ENCODE measurements around the gene ASIC3. TPM values are rescaled to one million over a fixed set of nuclear protein-coding genes. Genes with fewer than 3 reads are reported as not detected.

Gene ASIC3
- total RNA-seq: 1 to 10 TPM; 2.8 to 3.2 TPM

GRCh38 chr7:151047976-151048815, at the start of gene ASIC3:
Gene ASIC3 (plus strand): TSS chr7:151048531. CDS start chr7:151048886, 355 bp downstream.
- POLR2A ChIA-PET: interaction anchor here (0.6 kb wide), 1 partner anchor 1678 kb away, joined by 3 read pairs; no protein-coding TSS in a partner anchor
- Mint-ChIP-seq H3K4me3 (no peak within 1 kb of the TSS), H3K27me3 (ENCODE audit: low read depth) (peaks cover 12% of the 10 kb centered on the region), H3K9me3 (ENCODE audit: insufficient read depth) (no peaks in the 10 kb centered on the region), H3K4me1 (ENCODE audit: low read depth) (peaks cover 17% of the 10 kb centered on the region), H3K27ac (no peak within 1 kb of the TSS), H3K36me3 (ENCODE audit: low read depth) (peaks cover 3% of the 10 kb centered on the region)
- ATAC-seq (no peak), DNase-seq (no peak)
- CTCF ChIA-PET: interaction anchor here (0.6 kb wide), 1 partner anchor 62 kb away, joined by 3 read pairs; no protein-coding TSS in a partner anchor

- H3K36me3 Mint-ChIP-seq (ENCODE audit: low read depth): no peaks in the 10 kb centered on the region
- peaks cover 4% of the 10 kb centered on the region for H3K27me3 Mint-ChIP-seq (ENCODE audit: low read depth)
- ATAC-seq: no peak
- H3K9me3 Mint-ChIP-seq (ENCODE audit: insufficient read depth): no peaks in the 10 kb centered on the region
- no peak overlapping the region for H3K4me3 Mint-ChIP-seq
- H3K4me1 Mint-ChIP-seq (ENCODE audit: low read depth): peaks cover 34% of the 10 kb centered on the region
- CTCF ChIA-PET: no interaction called here
- POLR2A ChIA-PET: no interaction called here
- no peak overlapping the region for H3K27ac Mint-ChIP-seq
- DNase-seq: no peak
Measured at GRCh38 chr7:150999001-150999400, 49.3 kb upstream of the ASIC3 start.

GRCh38 chr7:150999497-151000230, 48.7 kb upstream of the ASIC3 start:
- DNase-seq: no peak
- H3K4me3 Mint-ChIP-seq: no peak overlapping the region
- H3K27me3 Mint-ChIP-seq (ENCODE audit: low read depth): peaks cover 4% of the 10 kb centered on the region
- no peak for ATAC-seq
- ChIA-PET POLR2A (no interaction called here), CTCF (no interaction called here)
- H3K27ac Mint-ChIP-seq: no peak overlapping the region
- H3K36me3 Mint-ChIP-seq (ENCODE audit: low read depth): no peaks in the 10 kb centered on the region
- no peaks in the 10 kb centered on the region for H3K9me3 Mint-ChIP-seq (ENCODE audit: insufficient read depth)
- peaks cover 28% of the 10 kb centered on the region for H3K4me1 Mint-ChIP-seq (ENCODE audit: low read depth)

- Mint-ChIP-seq H3K27ac (no peak overlapping the region), H3K9me3 (ENCODE audit: insufficient read depth) (no peaks in the 10 kb centered on the region), H3K36me3 (ENCODE audit: low read depth) (no peaks in the 10 kb centered on the region), H3K27me3 (ENCODE audit: low read depth) (peaks cover 4% of the 10 kb centered on the region), H3K4me3 (no peak overlapping the region), H3K4me1 (ENCODE audit: low read depth) (peaks cover 23% of the 10 kb centered on the region)
- no peak for ATAC-seq
- ChIA-PET CTCF (interaction anchor here (1.5 kb wide), 1 partner anchor 10 kb away, joined by 3 read pairs; no protein-coding TSS in a partner anchor), POLR2A (interaction anchor here (0.6 kb wide), 1 partner anchor 66 kb away, joined by 3 read pairs; no protein-coding TSS in a partner anchor)
- no peak for DNase-seq
Measured at GRCh38 chr7:151000897-151001495, 47.3 kb upstream of the ASIC3 start.

- ATAC-seq (no peak), DNase-seq (no peak)
- H3K36me3 Mint-ChIP-seq (ENCODE audit: low read depth): no peaks in the 10 kb centered on the region
- H3K9me3 Mint-ChIP-seq (ENCODE audit: insufficient read depth): no peaks in the 10 kb centered on the region
- H3K4me3 Mint-ChIP-seq: no peak overlapping the region
- ChIA-PET CTCF (interaction anchor here (1.5 kb wide), 1 partner anchor 9 kb away, joined by 3 read pairs; no protein-coding TSS in a partner anchor), POLR2A (no interaction called here)
- H3K4me1 Mint-ChIP-seq (ENCODE audit: low read depth): peaks cover 22% of the 10 kb centered on the region
- H3K27ac Mint-ChIP-seq: no peak overlapping the region
- H3K27me3 Mint-ChIP-seq (ENCODE audit: low read depth): peaks cover 4% of the 10 kb centered on the region
Measured at GRCh38 chr7:151001546-151001945, 46.8 kb upstream of the ASIC3 start.

- Mint-ChIP-seq H3K27me3 (ENCODE audit: low read depth) (no peaks in the 10 kb centered on the region), H3K9me3 (ENCODE audit: insufficient read depth) (no peaks in the 10 kb centered on the region), H3K4me1 (ENCODE audit: low read depth) (peaks cover 25% of the 10 kb centered on the region), H3K4me3 (no peak overlapping the region), H3K27ac (no peak overlapping the region), H3K36me3 (ENCODE audit: low read depth) (no peaks in the 10 kb centered on the region)
- DNase-seq: no peak
- no peak for ATAC-seq
- CTCF ChIA-PET: interaction anchor here (0.7 to 2.9 kb wide), 3 partner anchors 9 to 41 kb away, joined by 3 to 8 read pairs (median 4); no protein-coding TSS in a partner anchor
- POLR2A ChIA-PET: no interaction called here
Measured at GRCh38 chr7:151003572-151003971, 44.8 kb upstream of the ASIC3 start.

GRCh38 chr7:151005566-151005965, 42.8 kb upstream of the ASIC3 start:
- POLR2A ChIA-PET: no interaction called here

GRCh38 chr7:151006590-151007300, 41.6 kb upstream of the ASIC3 start:
- ChIA-PET CTCF (interaction anchor here (1.5 to 6.4 kb wide), 7 partner anchors 11 to 109 kb away, joined by 3 to 50 read pairs (median 13); partner anchors contain the start of gene ABCB8), POLR2A (no interaction called here)
- Mint-ChIP-seq H3K27me3 (ENCODE audit: low read depth) (no peaks in the 10 kb centered on the region), H3K27ac (no peak overlapping the region), H3K4me3 (no peak overlapping the region), H3K36me3 (ENCODE audit: low read depth) (no peaks in the 10 kb centered on the region), H3K4me1 (ENCODE audit: low read depth) (peaks cover 44% of the 10 kb centered on the region), H3K9me3 (ENCODE audit: insufficient read depth) (no peaks in the 10 kb centered on the region)
- ATAC-seq (no peak), DNase-seq (no peak)

More at GRCh38 chr7:151005566-151005965, 42.8 kb upstream of the ASIC3 start:
- no peaks in the 10 kb centered on the region for H3K9me3 Mint-ChIP-seq (ENCODE audit: insufficient read depth)
- ATAC-seq (no peak), DNase-seq (no peak)
- CTCF ChIA-PET: interaction anchor here (2.9 to 6.4 kb wide), 2 partner anchors 13 to 21 kb away, joined by 8 to 35 read pairs; no protein-coding TSS in a partner anchor
- no peak overlapping the region for H3K27ac Mint-ChIP-seq
- H3K36me3 Mint-ChIP-seq (ENCODE audit: low read depth): no peaks in the 10 kb centered on the region
- no peaks in the 10 kb centered on the region for H3K27me3 Mint-ChIP-seq (ENCODE audit: low read depth)
- H3K4me3 Mint-ChIP-seq: no peak overlapping the region
- peaks cover 39% of the 10 kb centered on the region for H3K4me1 Mint-ChIP-seq (ENCODE audit: low read depth)

- CTCF ChIA-PET: interaction anchor here (1.0 to 6.4 kb wide), 11 partner anchors 11 to 237 kb away, joined by 3 to 50 read pairs (median 8); partner anchors contain the start of gene ABCB8
- ATAC-seq (no peak), DNase-seq (no peak)
- H3K27me3 Mint-ChIP-seq (ENCODE audit: low read depth): no peaks in the 10 kb centered on the region
- H3K36me3 Mint-ChIP-seq (ENCODE audit: low read depth): no peaks in the 10 kb centered on the region
- H3K4me3 Mint-ChIP-seq: peak overlapping the region; percentile 76
- peak overlapping the region; percentile 83 for H3K27ac Mint-ChIP-seq
- peaks cover 51% of the 10 kb centered on the region for H3K4me1 Mint-ChIP-seq (ENCODE audit: low read depth)
- H3K9me3 Mint-ChIP-seq (ENCODE audit: insufficient read depth): no peaks in the 10 kb centered on the region
- POLR2A ChIA-PET: interaction anchor here (1.0 to 1.2 kb wide), 2 partner anchors 13 to 21 kb away, joined by 3 read pairs; partner anchors contain the start of gene ABCB8
Measured at GRCh38 chr7:151007469-151007898, 40.8 kb upstream of the ASIC3 start.

- Mint-ChIP-seq H3K4me1 (ENCODE audit: low read depth) (peaks cover 58% of the 10 kb centered on the region), H3K36me3 (ENCODE audit: low read depth) (no peaks in the 10 kb centered on the region), H3K9me3 (ENCODE audit: insufficient read depth) (no peaks in the 10 kb centered on the region), H3K27ac (peak overlapping the region; percentile 83), H3K27me3 (ENCODE audit: low read depth) (no peaks in the 10 kb centered on the region), H3K4me3 (peak overlapping the region; percentile 76)
- peak; percentile 42 for ATAC-seq
- DNase-seq: peak; percentile 61
- ChIA-PET POLR2A (interaction anchor here (0.8 to 1.4 kb wide), 5 partner anchors 9 to 20 kb away, joined by 3 read pairs; partner anchors contain the start of gene ABCB8), CTCF (interaction anchor here (0.7 to 6.4 kb wide), 17 partner anchors 10 to 237 kb away, joined by 3 to 50 read pairs (median 4); partner anchors contain the start of genes ABCB8 and TMUB1)
Measured at GRCh38 chr7:151008143-151008510, 40.2 kb upstream of the ASIC3 start.

All from activated CD8-positive, alpha-beta T cell treated with anti-CD3 and anti-CD28 coated beads, Interleukin-2, amount 10 ng/mL, durations not matched to agents 7 days and 5 days (primary cell).